SKM-1 (cell line): ENCODE data around the gene OR5T1.

Experiments
- DNase-seq: peaks from one replicate; lab custom pipeline; 2025; ENCODE audit not compliant: unreplicated experiment; lab: John Stamatoyannopoulos, UW

The OR5T1 gene

DNA sequence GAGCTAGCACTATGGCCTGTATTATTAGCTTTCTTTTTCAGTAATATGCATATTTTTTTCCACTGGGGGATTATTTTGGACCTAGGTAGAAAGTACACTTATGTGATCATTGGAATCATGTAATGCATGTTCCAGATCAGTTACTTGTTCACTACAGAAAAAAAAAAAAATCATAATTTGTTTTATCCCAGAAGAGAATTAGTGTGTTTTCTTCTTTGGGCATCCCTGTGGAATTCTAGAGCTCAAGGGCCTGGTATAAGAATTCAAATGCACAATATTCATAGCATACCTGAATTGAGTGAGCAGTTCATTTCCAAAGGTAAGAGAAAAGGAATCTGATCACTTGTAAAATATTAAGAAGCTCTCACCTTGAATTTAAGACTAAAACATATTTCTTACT, at the start of gene OR5T1:
OR5T1 (plus strand) TSS at position 301 of the 400 bp plus-strand sequence. CDS start 1,485 bp downstream, outside the sequence.
- no peak for DNase-seq

DNA sequence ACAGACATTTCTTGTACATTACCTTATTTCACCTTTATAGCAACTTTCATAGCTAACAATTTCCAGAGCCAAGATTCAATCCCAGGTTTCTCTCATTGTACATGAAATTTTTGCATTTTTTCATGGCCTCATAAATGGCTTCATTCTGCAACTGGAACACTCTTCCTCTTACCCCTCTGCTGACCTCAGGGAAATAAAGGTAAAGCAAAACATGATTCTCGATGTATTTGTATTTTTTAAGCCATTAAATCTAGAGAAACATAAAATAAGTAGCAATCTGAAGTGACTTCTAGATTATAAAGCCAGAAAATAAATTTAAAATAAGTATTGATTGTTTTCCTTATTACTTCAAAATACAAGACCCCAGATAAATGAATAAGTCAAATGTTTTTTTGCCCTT, 39.8 kb upstream of the OR5T1 start, which contains the start of gene OR5T2:
OR5T2 (minus strand) TSS at position 101 of the 400 bp plus-strand sequence. CDS start 1,193 bp downstream, outside the sequence.
- no peak for DNase-seq

DNA sequence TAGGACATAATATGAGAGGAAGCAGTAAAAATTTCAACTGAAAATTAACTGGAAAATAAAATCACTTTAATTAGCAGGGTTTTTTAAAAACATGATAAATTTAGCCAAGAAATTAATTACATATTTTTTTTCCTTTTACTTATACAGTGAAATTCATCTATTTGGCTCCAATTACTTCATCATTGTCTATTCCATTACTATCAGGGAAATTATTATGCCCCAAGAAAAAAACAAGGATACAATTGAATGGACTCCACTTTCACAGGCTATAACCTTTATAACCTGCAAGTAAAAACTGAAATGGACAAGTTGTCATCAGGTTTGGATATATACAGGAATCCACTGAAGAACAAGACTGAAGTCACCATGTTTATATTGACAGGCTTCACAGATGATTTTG, 22.0 kb upstream of the OR5T1 start, which contains the start of gene OR5T3:
OR5T3 (plus strand) TSS at position 301 of the 400 bp plus-strand sequence; CDS start at position 301, 0 bp downstream.
- DNase-seq = no peak

DNA sequence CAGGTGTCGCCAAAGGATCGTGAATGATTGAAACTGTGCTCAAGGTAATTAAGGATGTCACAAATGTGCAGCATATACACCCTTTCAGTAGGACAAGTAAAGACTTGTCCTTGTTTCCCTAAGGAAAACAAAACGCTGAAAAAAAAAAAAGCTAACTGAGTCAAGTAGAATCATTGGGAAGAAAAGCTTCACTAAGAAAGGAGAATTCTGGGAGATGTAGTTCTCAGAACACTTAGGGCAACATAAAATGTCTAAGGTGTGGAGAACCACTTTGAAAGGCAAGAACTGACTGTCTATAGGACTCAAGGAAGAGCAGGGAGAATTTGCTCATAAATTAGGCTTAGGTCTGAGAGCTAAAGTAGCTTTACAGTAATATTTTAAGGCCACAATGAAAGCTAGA, 2.9 kb upstream of the OR5T1 start:
- no peak for DNase-seq

DNA sequence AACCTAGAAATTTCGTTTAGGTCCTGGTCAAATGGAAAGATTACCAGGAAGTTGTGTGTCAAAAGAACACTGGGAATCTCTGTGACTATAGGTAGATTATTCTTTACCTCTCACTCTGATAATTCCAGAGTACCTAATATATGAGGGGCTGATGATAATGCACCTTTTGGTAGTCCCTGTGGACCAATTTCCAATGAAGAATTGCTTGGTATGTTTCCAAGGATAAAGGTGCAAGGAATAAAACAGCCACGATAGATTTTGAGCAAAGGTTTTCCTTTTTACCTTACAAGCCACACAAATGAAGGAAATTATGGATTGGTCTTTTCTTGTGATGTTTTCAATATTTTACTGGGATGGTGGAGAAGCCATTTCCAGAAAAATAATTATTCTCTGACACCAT, 18.2 kb downstream of the OR5T1 start, which contains the start of gene OR8H1:
OR8H1 (minus strand) TSS at position 101 of the 400 bp plus-strand sequence. CDS start 1,192 bp downstream, outside the sequence.
- no peak for DNase-seq

DNA sequence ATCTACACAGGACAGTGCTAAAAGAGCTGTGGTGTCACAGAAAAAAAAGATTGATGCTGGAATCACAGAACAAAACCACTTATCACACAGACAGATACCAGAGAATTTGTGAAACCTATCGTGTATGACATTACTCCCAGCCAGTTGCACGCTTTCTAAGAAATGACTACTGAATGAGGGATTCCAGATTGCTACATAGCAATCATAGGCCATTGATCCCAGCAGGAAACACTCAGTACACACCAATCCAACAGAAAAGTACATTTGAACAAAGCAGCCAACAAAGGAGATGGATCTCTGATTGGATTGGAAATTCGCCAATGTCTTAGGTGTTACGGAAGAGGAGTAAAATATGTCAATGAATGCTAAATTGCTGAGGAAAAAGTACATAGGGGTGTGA, 22.9 kb downstream of the OR5T1 start:
- no peak for DNase-seq

DNA sequence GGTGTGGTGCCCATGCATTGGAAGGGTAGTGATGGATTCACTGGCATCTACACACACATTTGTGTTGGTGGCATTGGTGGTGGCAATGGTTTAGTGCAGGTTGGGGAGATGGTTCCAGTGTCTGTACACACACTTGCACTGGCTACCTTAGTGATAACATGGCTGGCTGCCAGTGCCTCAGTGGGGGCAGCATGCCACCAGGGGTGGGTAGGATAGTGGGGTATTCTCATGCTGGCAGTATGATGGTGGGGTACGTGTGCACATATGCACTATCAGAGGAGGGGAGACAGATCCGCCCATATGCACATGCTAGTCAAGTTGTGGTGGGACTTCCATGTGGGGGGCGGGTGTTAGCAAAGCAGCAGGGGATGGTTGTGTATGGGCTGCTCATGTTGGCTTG, 33.9 kb downstream of the OR5T1 start:
- no peak for DNase-seq

DNA sequence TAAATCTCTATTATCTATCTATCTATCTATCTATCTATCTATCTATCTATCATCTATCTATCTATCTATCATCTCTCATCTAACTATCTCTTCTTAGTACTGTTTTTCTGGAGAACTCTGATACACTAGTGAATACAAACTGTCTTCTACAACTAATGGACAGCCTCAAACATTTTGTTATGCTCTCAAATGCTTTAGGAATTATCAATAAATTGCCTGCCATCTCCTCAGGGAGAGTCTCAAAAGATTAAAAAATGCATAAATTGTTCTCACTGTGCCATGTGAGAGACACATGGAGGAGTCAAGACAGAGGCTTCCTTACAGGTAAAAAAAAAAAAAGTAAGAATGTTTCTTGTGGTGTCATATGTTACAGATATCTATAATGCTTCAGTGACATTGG, 40.9 kb downstream of the OR5T1 start, which contains the start of gene OR8K3:
OR8K3 (plus strand) TSS at position 301 of the 400 bp plus-strand sequence. CDS start 3,163 bp downstream, outside the sequence.
- DNase-seq = no peak
